Adipocyte (in vitro differentiated cells): Measurements from ENCODE around the gene MAP6.
A peak's percentile ranks its signal among the peaks of the same experiment; 100 is the strongest.

ENCODE experiments used
- DNase-seq: peaks from one replicate; pipeline ENCODE4 v3.0.0-alpha.2; 2015; ENCODE audit warnings: low read depth
- H3K27me3 ChIP-seq: replicated peaks from 2 replicates; pipeline ENCODE4 v1.7.0; 2013; ENCODE audit warnings: mild to moderate bottlenecking, low read length, moderate library complexity; ENCODE audit not compliant: control insufficient read depth, insufficient read depth
- H3K36me3 ChIP-seq: 2 replicates; pipeline ENCODE4 v1.7.0; 2013; ENCODE audit warnings: low read length, mild to moderate bottlenecking, moderate library complexity; ENCODE audit not compliant: control insufficient read depth, insufficient read depth, severe bottlenecking
- H3K4me1 ChIP-seq: 2 replicates; pipeline ENCODE4 v1.7.0; 2013; ENCODE audit warnings: mild to moderate bottlenecking, low read length, moderate library complexity; ENCODE audit not compliant: control insufficient read depth, insufficient read depth
- H3K4me3 ChIP-seq: 2 replicates; pipeline ENCODE4 v1.7.0; 2013; ENCODE audit warnings: mild to moderate bottlenecking, low read length, moderate library complexity
- H3K9ac ChIP-seq: 2 replicates; pipeline ENCODE4 v1.7.0; 2013; ENCODE audit warnings: mild to moderate bottlenecking, low read length, moderate library complexity
- H3K9me3 ChIP-seq: 2 replicates; pipeline ENCODE4 v1.7.0; 2013; ENCODE audit warnings: mild to moderate bottlenecking, low read length, moderate library complexity; ENCODE audit not compliant: control insufficient read depth

MAP6 gene

GRCh38 chr11:75577207-75577606 is 91.6 kb downstream of the MAP6 start:
- Histone ChIP-seq H3K4me3 (no peak overlapping the region), H3K27me3 (no peaks in the 10 kb centered on the region), H3K9ac (no peak overlapping the region), H3K9me3 (no peaks in the 10 kb centered on the region), H3K4me1 (peaks cover 3% of the 10 kb centered on the region), H3K36me3 (peaks cover 20% of the 10 kb centered on the region)
- peak; percentile 75 for DNase-seq

- Histone ChIP-seq H3K9ac (no peak overlapping the region), H3K4me1 (peaks cover 4% of the 10 kb centered on the region), H3K36me3 (peaks cover 27% of the 10 kb centered on the region), H3K9me3 (no peaks in the 10 kb centered on the region), H3K27me3 (no peaks in the 10 kb centered on the region), H3K4me3 (no peak overlapping the region)
- peak; percentile 62 for DNase-seq
These were observed 92.3 kb downstream of the MAP6 start for GRCh38 chr11:75576499-75576918.

- Histone ChIP-seq H3K9ac (no peak overlapping the region), H3K27me3 (no peaks in the 10 kb centered on the region), H3K9me3 (no peaks in the 10 kb centered on the region), H3K4me1 (peaks cover 4% of the 10 kb centered on the region), H3K36me3 (peaks cover 32% of the 10 kb centered on the region), H3K4me3 (no peak overlapping the region)
- no peak for DNase-seq
These were observed 92.8 kb downstream of the MAP6 start for GRCh38 chr11:75576017-75576416.

- Histone ChIP-seq H3K9ac (no peak overlapping the region), H3K4me1 (peaks cover 4% of the 10 kb centered on the region), H3K4me3 (no peak overlapping the region), H3K36me3 (peaks cover 43% of the 10 kb centered on the region), H3K27me3 (no peaks in the 10 kb centered on the region), H3K9me3 (no peaks in the 10 kb centered on the region)
- no peak for DNase-seq
These were observed 93.9 kb downstream of the MAP6 start for GRCh38 chr11:75574698-75575602.

GRCh38 chr11:75572744-75573143 is 96.1 kb downstream of the MAP6 start:
- Histone ChIP-seq H3K27me3 (no peaks in the 10 kb centered on the region), H3K9ac (peak overlapping the region; percentile 16), H3K4me1 (peaks cover 16% of the 10 kb centered on the region), H3K36me3 (peaks cover 64% of the 10 kb centered on the region), H3K9me3 (no peaks in the 10 kb centered on the region), H3K4me3 (no peak overlapping the region)
- no peak for DNase-seq

GRCh38 chr11:75571625-75572024 is 97.2 kb downstream of the MAP6 start:
- no peak for DNase-seq
- Histone ChIP-seq H3K4me1 (peaks cover 25% of the 10 kb centered on the region), H3K9me3 (no peaks in the 10 kb centered on the region), H3K4me3 (no peak overlapping the region), H3K9ac (no peak overlapping the region), H3K36me3 (peaks cover 75% of the 10 kb centered on the region), H3K27me3 (no peaks in the 10 kb centered on the region)

- no peaks in the 10 kb centered on the region for H3K27me3 ChIP-seq
- no peaks in the 10 kb centered on the region for H3K9me3 ChIP-seq
- no peak for DNase-seq
- H3K9ac ChIP-seq: peak overlapping the region; percentile 49
- peaks cover 84% of the 10 kb centered on the region for H3K36me3 ChIP-seq
- H3K4me1 ChIP-seq: peaks cover 34% of the 10 kb centered on the region
- no peak overlapping the region for H3K4me3 ChIP-seq
These were observed 98.2 kb downstream of the MAP6 start for GRCh38 chr11:75570559-75571139.

- peaks cover 86% of the 10 kb centered on the region for H3K36me3 ChIP-seq
- no peak overlapping the region for H3K4me3 ChIP-seq
- DNase-seq: no peak
- no peaks in the 10 kb centered on the region for H3K27me3 ChIP-seq
- peaks cover 49% of the 10 kb centered on the region for H3K4me1 ChIP-seq
- H3K9me3 ChIP-seq: no peaks in the 10 kb centered on the region
- H3K9ac ChIP-seq: peak overlapping the region; percentile 99
These were observed 100.1 kb downstream of the MAP6 start for GRCh38 chr11:75568616-75569219.

GRCh38 chr11:75567971-75568370 is 100.9 kb downstream of the MAP6 start:
- H3K9me3 ChIP-seq: no peaks in the 10 kb centered on the region
- peaks cover 78% of the 10 kb centered on the region for H3K36me3 ChIP-seq
- no peak for DNase-seq
- peak overlapping the region; percentile 99 for H3K9ac ChIP-seq
- H3K27me3 ChIP-seq: no peaks in the 10 kb centered on the region
- peak overlapping the region; percentile 21 for H3K4me3 ChIP-seq
- H3K4me1 ChIP-seq: peaks cover 49% of the 10 kb centered on the region

GRCh38 chr11:75566763-75567279 is 102.0 kb downstream of the MAP6 start:
- no peak for DNase-seq
- peak overlapping the region; percentile 99 for H3K9ac ChIP-seq
- no peaks in the 10 kb centered on the region for H3K9me3 ChIP-seq
- no peaks in the 10 kb centered on the region for H3K27me3 ChIP-seq
- H3K36me3 ChIP-seq: peaks cover 67% of the 10 kb centered on the region
- H3K4me1 ChIP-seq: peaks cover 45% of the 10 kb centered on the region
- peak overlapping the region; percentile 93 for H3K4me3 ChIP-seq
